ENCODE data around the gene DVL1. TPM values are rescaled to one million over a fixed set of nuclear protein-coding genes. Genes with fewer than 3 reads are reported as not detected.
A peak's percentile ranks its signal among the peaks of the same experiment; 100 is the strongest.

DVL1 gene
- total and polyA plus RNA-seq, 9 of the 15 experiments (the other 6 are each of a cell fraction or from before 2014, with no cell fraction given): 0.62 to 135 (median 24.3) TPM

- no peak for TF ChIP-seq ARID4B (CRISPR knock-in tag; IDR thresholded peaks at IDR 0.05)
Observed at GRCh38 chr1:1295154-1295923, 53.9 kb downstream of the DVL1 start (continued).

- Histone ChIP-seq H2AFZ (ENCODE audit: low read depth, low read length) (peak overlapping the region; percentile 67; the same call in 1 of the 2 replicates), H3K27me3 (ENCODE audit: control insufficient read depth in 2 of 2, insufficient read depth in 2 of 2, low read length in 2 of 2) (peaks cover 0 to 3% of the 10 kb centered on the region in 2 experiments; a peak in 1 of 5 replicates), H3K36me3 (ENCODE audit: control insufficient read depth, insufficient read depth, low read length) (peaks cover 17% of the 10 kb centered on the region; the same call in 1 of the 3 replicates), H3K9ac (ENCODE audit: insufficient read depth in 1 of 2, low read depth in 2 of 2, low read length in 2 of 2) (peak overlapping the region in 1 of 2 experiments; percentile 84; a peak in 2 of 4 replicates), H3K9me3 (replicated peaks; ENCODE audit: control insufficient read depth, insufficient read depth, low read depth, low read length) (no peaks in the 10 kb centered on the region), H3K27ac (ENCODE audit: extremely low read depth, low read depth, low read length) (no peak overlapping the region), H3K79me2 (ENCODE audit: control insufficient read depth, insufficient read depth, low read length) (no peaks in the 10 kb centered on the region), H4K20me1 (replicated peaks; ENCODE audit: control insufficient read depth, insufficient read depth, low read length) (peaks cover 19% of the 10 kb centered on the region; the same call in 1 of the 2 replicates), H3K4me2 (ENCODE audit: insufficient read depth, low read length) (peak overlapping the region; percentile 81; the same call in 1 of the 2 replicates), H3K9me1 (ENCODE audit: control insufficient read depth, insufficient read depth, low read length) (peaks cover 12% of the 10 kb centered on the region), H3K4me1 (replicated peaks in 1 of 2; ENCODE audit: control insufficient read depth in 2 of 2, insufficient read depth in 2 of 2, low read length in 2 of 2) (peaks cover 5 to 79% of the 10 kb centered on the region in 2 experiments; a peak in 3 of 5 replicates), H3K4me3 (peak overlapping the region; percentile 51; the same call in 1 of the 2 replicates)
- CTCF ChIA-PET (ENCODE audit: low intra/inter-chr PET ratio): no interaction called here
- FAIRE-seq (no peak), DNase-seq (ENCODE audit: extremely low read depth in 1 of 4, low spot score in 3 of 4) (no peak), ATAC-seq (no peak)
- POLR2A ChIA-PET: interaction anchor here (1.2 kb wide), 1 partner anchor 11 kb away, joined by 3 read pairs; no protein-coding TSS in a partner anchor
- BruUV-seq (replicated peaks): no TSS peak
- WGBS (ENCODE audit: insufficient coverage, low coverage, missing lambda C conversion rate): 71% methylated on average over 37 of the region's 58 CpGs
- in situ Hi-C loops (cut with MboI): no loop called here
- intact Hi-C loops (cut with micrococcal nuclease): loop anchor here (10.0 kb wide), 1 partner anchor 310 kb away; the partner anchor contains the start of gene PERM1
- no peak for TF ChIP-seq SAFB (IDR thresholded peaks at IDR 0.05; ENCODE audit: borderline replicate concordance, low read depth, low read length)
- TF ChIP-seq TBL1XR1 (IDR thresholded peaks at IDR 0.05; ENCODE audit: low read length in 2 of 2): no peak
- TF ChIP-seq ARHGAP35 (IDR thresholded peaks at IDR 0.05; ENCODE audit: partially characterized antibody): no peak
- TF ChIP-seq KAT8 (IDR thresholded peaks at IDR 0.05; ENCODE audit: low read depth): no peak
- TF ChIP-seq, protein P1, sequence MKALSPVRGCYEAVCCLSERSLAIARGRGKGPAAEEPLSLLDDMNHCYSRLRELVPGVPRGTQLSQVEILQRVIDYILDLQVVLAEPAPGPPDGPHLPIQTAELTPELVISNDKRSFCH (CRISPR knock-in tag; IDR thresholded peaks at IDR 0.05): no peak
- TF ChIP-seq, protein P1 (tag; IDR thresholded peaks at IDR 0.05): no peak
- no peak for TF ChIP-seq RAD51 (IDR thresholded peaks at IDR 0.05; ENCODE audit: borderline replicate concordance, low read depth)
- TF ChIP-seq U2AF1 (optimal IDR thresholded peaks at IDR 0.05; ENCODE audit: low read depth, low read length): no peak
- no peak for TF ChIP-seq NCOA6 (IDR thresholded peaks at IDR 0.05)
- no peak for TF ChIP-seq ZC3H8 (IDR thresholded peaks at IDR 0.05)
- no peak for TF ChIP-seq ZBTB7A (IDR thresholded peaks at IDR 0.05; ENCODE audit: borderline replicate concordance, control insufficient read depth, low read depth, low read length)
- TF ChIP-seq PTBP1 (IDR thresholded peaks at IDR 0.05; ENCODE audit: low read depth, low read length): no peak
- TF ChIP-seq NR2F6 (CRISPR knock-in tag; IDR thresholded peaks at IDR 0.05): no peak
- no peak for TF ChIP-seq FOXA3 (CRISPR knock-in tag; conservative IDR thresholded peaks at IDR 0.05 in 1 of 2, IDR thresholded peaks at IDR 0.05 in 1 of 2)
Observed at GRCh38 chr1:1294250-1294890, 54.8 kb downstream of the DVL1 start.
